HL-60/S4 treated with phorbol 12-myristate 13-acetate at 8.2 ng/mL for 4 days and 3 days (cell line): ENCODE data around the gene SHROOM2.
"Not testable (repeated sequence)": the region's sequence is repeated elsewhere in the genome, so short reads cannot be mapped to it uniquely, and the experiment has no call there.

Experiments
- in situ Hi-C: fragments of 300-500 bp; cut with MboI; formaldehyde crosslinking; loops from 2 replicates; pipeline ENCODE4 v1.15.0; 2022; ENCODE audit warnings: low sequenced_read_pairs

The SHROOM2 gene

GRCh38 chrX:9785254-9785943 is 830 bp upstream of the SHROOM2 start:
- in situ Hi-C loops = no loop called here

GRCh38 chrX:9786798-9787635 is 788 bp downstream of the SHROOM2 start:
- in situ Hi-C loops = no loop called here

GRCh38 chrX:9788911-9789310 is 2.7 kb downstream of the SHROOM2 start:
- in situ Hi-C loops = no loop called here

GRCh38 chrX:9789555-9789954 is 3.3 kb downstream of the SHROOM2 start:
- in situ Hi-C loops = no loop called here

DNA sequence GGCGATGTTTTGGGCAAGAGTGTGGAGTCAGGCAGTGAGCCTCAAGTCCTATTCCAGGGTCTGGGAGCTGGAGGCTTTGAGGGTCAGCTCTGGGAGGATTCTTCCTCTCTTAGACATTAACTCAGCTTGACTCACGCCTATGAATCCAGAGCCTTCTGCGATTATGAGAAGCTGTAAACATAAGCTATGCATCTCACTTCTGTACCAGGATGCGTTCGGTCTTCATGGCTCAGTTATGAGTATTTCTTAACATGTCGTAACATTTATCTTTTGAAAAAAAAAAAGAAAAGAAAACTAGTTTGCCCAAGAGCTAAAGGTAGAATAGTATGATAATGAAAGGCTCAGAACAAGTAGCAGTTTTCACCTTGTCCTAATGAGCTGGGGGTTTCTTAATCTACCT is 4.6 kb downstream of the SHROOM2 start:
- in situ Hi-C loops = no loop called here

- in situ Hi-C loops = no loop called here
These were observed 8.3 kb downstream of the SHROOM2 start for GRCh38 chrX:9794495-9794894.

GRCh38 chrX:9797384-9798360 is 11.4 kb downstream of the SHROOM2 start:
- in situ Hi-C loops = no loop called here

GRCh38 chrX:9802737-9803136 is 16.5 kb downstream of the SHROOM2 start:
- in situ Hi-C loops = no loop called here

DNA sequence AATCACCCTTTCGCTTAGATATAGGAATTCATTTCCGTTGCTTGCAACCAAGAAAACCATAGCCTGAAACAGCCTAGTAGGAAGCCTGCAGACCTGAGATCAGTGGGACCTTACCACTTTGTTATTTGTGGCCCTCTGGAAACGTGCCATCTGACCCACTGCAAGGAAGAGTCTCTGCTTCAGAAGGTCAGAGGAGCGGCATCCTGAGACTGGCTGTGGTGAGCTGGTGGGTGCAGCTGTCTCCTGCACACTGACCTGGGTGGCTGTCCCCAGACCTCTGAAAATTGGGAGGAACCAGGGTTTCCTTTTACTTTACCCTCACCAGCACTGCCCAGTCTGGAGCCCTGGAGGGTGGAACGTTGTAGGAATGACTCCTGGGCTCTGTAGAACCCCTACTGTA is 18.2 kb downstream of the SHROOM2 start:
- in situ Hi-C loops = no loop called here

GRCh38 chrX:9805956-9806355 is 19.7 kb downstream of the SHROOM2 start:
- in situ Hi-C loops = no loop called here

GRCh38 chrX:9807355-9808182 is 21.3 kb downstream of the SHROOM2 start:
- in situ Hi-C loops = no loop called here

DNA sequence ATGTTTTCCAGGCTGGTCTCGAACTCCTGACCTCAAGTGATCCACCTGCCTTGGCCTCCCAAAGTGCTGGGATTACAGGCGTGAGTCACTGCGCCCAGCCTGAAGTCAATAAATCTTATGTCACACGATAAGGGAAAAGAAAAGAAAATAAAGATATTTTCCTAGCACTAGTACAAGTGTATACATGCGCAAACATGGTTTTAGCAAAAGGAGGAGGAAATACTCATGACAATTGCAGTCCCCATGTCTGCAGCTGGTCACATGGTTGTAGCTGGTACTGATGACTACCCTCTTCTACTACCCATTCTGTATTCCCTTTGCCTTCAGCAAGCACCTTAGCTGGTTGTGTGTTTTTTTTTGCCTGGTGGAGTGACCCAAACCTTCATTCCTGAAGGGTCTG is 23.6 kb downstream of the SHROOM2 start:
- in situ Hi-C loops = not testable (repeated sequence)

DNA sequence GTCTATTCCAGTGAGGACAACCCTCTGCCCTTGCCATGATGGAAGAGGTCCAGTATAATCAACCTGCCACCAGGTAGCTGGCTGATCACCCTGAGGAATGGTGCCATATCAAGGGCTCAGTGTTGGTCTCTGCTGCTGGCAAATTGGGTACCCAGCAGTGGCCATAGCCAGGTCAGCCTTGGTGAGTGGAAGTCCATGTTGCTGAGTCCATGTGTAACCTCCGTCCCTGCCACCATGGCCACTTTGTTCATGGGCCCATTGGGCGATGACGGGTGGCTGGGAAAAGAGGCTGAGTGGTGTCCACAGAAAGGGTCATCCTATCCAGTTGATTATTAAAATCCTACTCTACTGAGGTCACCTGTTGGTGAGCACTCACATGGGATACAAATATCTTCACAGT is 24.9 kb downstream of the SHROOM2 start:
- in situ Hi-C loops = not testable (repeated sequence)

DNA sequence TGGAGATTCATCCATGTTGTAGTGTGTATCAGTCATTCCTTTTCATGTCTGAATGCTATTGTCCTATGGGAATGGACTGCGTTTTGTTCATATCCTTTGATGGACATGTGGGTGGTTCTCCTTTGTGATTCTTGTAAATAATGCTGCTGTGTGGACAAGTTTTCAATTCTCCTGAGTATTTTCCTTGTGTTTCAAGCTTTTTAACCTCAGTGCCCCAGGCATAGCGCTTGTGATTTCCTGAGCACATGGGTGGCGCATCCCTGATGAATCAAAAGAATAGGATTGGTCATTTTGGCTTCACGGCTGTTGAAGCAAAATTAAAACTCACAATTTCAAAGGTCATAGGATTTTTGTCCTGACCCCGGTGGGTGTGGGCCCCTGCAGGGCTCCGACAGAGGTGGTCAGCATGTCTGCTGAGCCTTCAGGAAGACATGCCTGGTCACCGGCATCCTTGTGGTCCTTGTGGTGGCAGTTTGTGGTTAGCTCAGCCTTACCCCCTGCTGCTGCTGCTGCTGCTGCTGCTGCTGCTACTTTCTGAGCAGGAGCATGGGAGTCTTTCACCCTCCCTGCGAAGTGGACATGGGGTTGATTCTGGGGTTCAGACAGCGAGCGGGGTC is 30.0 kb downstream of the SHROOM2 start:
- in situ Hi-C loops = no loop called here

GRCh38 chrX:9821572-9821971 is 35.3 kb downstream of the SHROOM2 start:
- in situ Hi-C loops = no loop called here

- in situ Hi-C loops = no loop called here
These were observed 38.3 kb downstream of the SHROOM2 start for GRCh38 chrX:9824554-9824953.

GRCh38 chrX:9825129-9825790 is 39.0 kb downstream of the SHROOM2 start:
- in situ Hi-C loops = no loop called here

- in situ Hi-C loops = no loop called here
These were observed 39.7 kb downstream of the SHROOM2 start for GRCh38 chrX:9825966-9826365.
